Spinal cord (tissue), 10 donors: ENCODE results near the gene JAKMIP1. TPM values are rescaled to one million over a fixed set of nuclear protein-coding genes. Genes with fewer than 3 reads are reported as not detected.

Experiments
- DNase-seq, 6 donors: peaks; one replicate each; pipeline versions ENCODE4 v3.0.0 to v3.0.0-alpha.2; 2013 to 2015; ENCODE audit warnings: low spot score in 6 of 6, low read depth in 4 of 6
- H3K27ac ChIP-seq: one replicate; pipeline ENCODE4 v1.5.1; 2013; ENCODE audit warnings: low read depth, low read length, control low read depth
- H3K27me3 ChIP-seq: one replicate; pipeline ENCODE4 v1.6.1; 2013; ENCODE audit warnings: low read length; ENCODE audit not compliant: control insufficient read depth, insufficient read depth
- H3K36me3 ChIP-seq: one replicate; pipeline ENCODE4 v1.6.1; 2013; ENCODE audit warnings: low read length; ENCODE audit not compliant: control insufficient read depth, insufficient read depth
- H3K4me1 ChIP-seq: one replicate; pipeline ENCODE4 v1.6.1; 2013; ENCODE audit warnings: low read length; ENCODE audit not compliant: control insufficient read depth, insufficient read depth
- H3K4me3 ChIP-seq: one replicate; pipeline ENCODE4 v1.5.1; 2013; ENCODE audit warnings: low read depth, low read length, control low read depth
- H3K9me3 ChIP-seq: one replicate; pipeline ENCODE4 v1.6.1; 2013; ENCODE audit warnings: low read length; ENCODE audit not compliant: control insufficient read depth, insufficient read depth
- WGBS: methylation state at CpG from one replicate; pipeline ENCODE4 v1.1.5; 2013; ENCODE audit warnings: missing lambda C conversion rate; ENCODE audit not compliant: insufficient coverage; 5-methylcytosine and 5-hydroxymethylcytosine counted together
- polyA plus RNA-seq, 2 donors: library from polyadenylated mRNA; unstranded; fragments of 120-200 nt; gene quantifications; one replicate each; pipeline ENCODE4 v1.2.1, GENCODE V29; 2013; ENCODE audit not compliant: insufficient read length in 2 of 2
- total RNA-seq, 2 donors: library from RNA; depleted of rRNA in 1 of 2; stranded (reverse); fragments of 120-200 nt in 1 of 2; fragments of >200 nt in 1 of 2; gene quantifications; one replicate each; pipeline versions ENCODE4 v1.2.3 to v1.2.4, GENCODE V29; 2013 to 2014
- donor health status: healthy.

Gene JAKMIP1
- total and polyA plus RNA-seq, 4 donors: 8.2 to 29.7 (median 20.9) TPM

- 96% methylated on average over 12 of the region's 12 CpGs for WGBS
- H3K4me1 ChIP-seq: peaks cover 19% of the 10 kb centered on the region
- no peak overlapping the region for H3K4me3 ChIP-seq
- H3K27me3 ChIP-seq: no peaks in the 10 kb centered on the region
- H3K27ac ChIP-seq: no peak overlapping the region
- H3K9me3 ChIP-seq: no peaks in the 10 kb centered on the region
- DNase-seq: no peak
- H3K36me3 ChIP-seq: peaks cover 3% of the 10 kb centered on the region
Observed at GRCh38 chr4:6048537-6048936, 151.8 kb downstream of the JAKMIP1 start.

- H3K27ac ChIP-seq: no peak overlapping the region
- H3K9me3 ChIP-seq: no peaks in the 10 kb centered on the region
- no peak for DNase-seq
- H3K27me3 ChIP-seq: no peaks in the 10 kb centered on the region
- peaks cover 19% of the 10 kb centered on the region for H3K4me1 ChIP-seq
- 91% methylated on average over 10 of the region's 15 CpGs for WGBS
- peaks cover 6% of the 10 kb centered on the region for H3K36me3 ChIP-seq
- no peak overlapping the region for H3K4me3 ChIP-seq
Observed at GRCh38 chr4:6047130-6047673, 153.1 kb downstream of the JAKMIP1 start.

- Histone ChIP-seq H3K36me3 (peaks cover 6% of the 10 kb centered on the region), H3K27me3 (no peaks in the 10 kb centered on the region), H3K4me1 (peaks cover 19% of the 10 kb centered on the region), H3K4me3 (no peak overlapping the region), H3K9me3 (no peaks in the 10 kb centered on the region), H3K27ac (no peak overlapping the region)
- DNase-seq: no peak
- 90% methylated on average over 14 of the region's 14 CpGs for WGBS
Observed at GRCh38 chr4:6046526-6047129, 153.7 kb downstream of the JAKMIP1 start.

- 37% methylated on average over 8 of the region's 9 CpGs for whole genome bisulfite sequencing
- no peak for DNase-seq
- Histone ChIP-seq H3K27me3 (no peaks in the 10 kb centered on the region), H3K4me1 (peaks cover 11% of the 10 kb centered on the region), H3K4me3 (no peak overlapping the region), H3K36me3 (peaks cover 6% of the 10 kb centered on the region), H3K27ac (no peak overlapping the region), H3K9me3 (no peaks in the 10 kb centered on the region)
Observed at GRCh38 chr4:6044805-6045204, 155.5 kb downstream of the JAKMIP1 start.

- no peaks in the 10 kb centered on the region for H3K9me3 ChIP-seq
- H3K4me3 ChIP-seq: no peak overlapping the region
- H3K27me3 ChIP-seq: no peaks in the 10 kb centered on the region
- 66% methylated on average over 8 of the region's 9 CpGs for WGBS
- DNase-seq: peak in 1 of 6 donors; percentile 7
- peaks cover 6% of the 10 kb centered on the region for H3K36me3 ChIP-seq
- peaks cover 10% of the 10 kb centered on the region for H3K4me1 ChIP-seq
- H3K27ac ChIP-seq: no peak overlapping the region
Observed at GRCh38 chr4:6044276-6044675, 156.1 kb downstream of the JAKMIP1 start.

- no peak for DNase-seq
- Histone ChIP-seq H3K36me3 (peaks cover 6% of the 10 kb centered on the region), H3K9me3 (no peaks in the 10 kb centered on the region), H3K27ac (no peak overlapping the region), H3K4me3 (no peak overlapping the region), H3K27me3 (no peaks in the 10 kb centered on the region), H3K4me1 (peaks cover 10% of the 10 kb centered on the region)
- WGBS: 86% methylated on average over 7 of the region's 7 CpGs
Observed at GRCh38 chr4:6043843-6044242, 156.5 kb downstream of the JAKMIP1 start.

- no peaks in the 10 kb centered on the region for H3K9me3 ChIP-seq
- no peaks in the 10 kb centered on the region for H3K27me3 ChIP-seq
- WGBS: 81% methylated on average over 13 of the region's 13 CpGs
- no peak overlapping the region for H3K4me3 ChIP-seq
- H3K27ac ChIP-seq: no peak overlapping the region
- no peak for DNase-seq
- peaks cover 6% of the 10 kb centered on the region for H3K36me3 ChIP-seq
- peaks cover 10% of the 10 kb centered on the region for H3K4me1 ChIP-seq
Observed at GRCh38 chr4:6043188-6043587, 157.2 kb downstream of the JAKMIP1 start.

- Histone ChIP-seq H3K27me3 (no peaks in the 10 kb centered on the region), H3K4me1 (peaks cover 10% of the 10 kb centered on the region), H3K36me3 (peaks cover 6% of the 10 kb centered on the region), H3K27ac (no peak overlapping the region), H3K9me3 (no peaks in the 10 kb centered on the region), H3K4me3 (no peak overlapping the region)
- 91% methylated on average over 15 of the region's 21 CpGs for WGBS
- DNase-seq: no peak
Observed at GRCh38 chr4:6042293-6043063, 157.9 kb downstream of the JAKMIP1 start.

GRCh38 chr4:6041800-6042199 lies 158.5 kb downstream of the JAKMIP1 start:
- WGBS: 88% methylated on average over 1 of the region's 5 CpGs
- Histone ChIP-seq H3K27me3 (no peaks in the 10 kb centered on the region), H3K9me3 (no peaks in the 10 kb centered on the region)

GRCh38 chr4:6038711-6039110 lies 161.6 kb downstream of the JAKMIP1 start:
- DNase-seq: no peak
- no peaks in the 10 kb centered on the region for H3K4me1 ChIP-seq
- H3K27me3 ChIP-seq: no peaks in the 10 kb centered on the region
- H3K36me3 ChIP-seq: peaks cover 8% of the 10 kb centered on the region
- WGBS: 74% methylated on average over 8 of the region's 8 CpGs
- no peak overlapping the region for H3K4me3 ChIP-seq
- no peak overlapping the region for H3K27ac ChIP-seq
- H3K9me3 ChIP-seq: no peaks in the 10 kb centered on the region

More at GRCh38 chr4:6041800-6042199, 158.5 kb downstream of the JAKMIP1 start:
- peaks cover 10% of the 10 kb centered on the region for H3K4me1 ChIP-seq
- no peak overlapping the region for H3K27ac ChIP-seq
- H3K4me3 ChIP-seq: no peak overlapping the region
- peaks cover 3% of the 10 kb centered on the region for H3K36me3 ChIP-seq
- no peak for DNase-seq
